Stimulated activated CD8-positive, alpha-beta memory T cell treated with anti-CD3 and anti-CD28 coated beads, Interleukin-12 subunit alpha, Interleukin-12 subunit beta, amount 100 ng/mL, for 4 hours (primary cell): ENCODE measurements around the gene CARMIL1.
A peak's percentile ranks its signal among the peaks of the same experiment; 100 is the strongest.

ENCODE experiments used
- DNase-seq: peaks from one replicate; pipeline ENCODE4 v3.0.0-alpha.2; 2020; ENCODE audit warnings: low read depth

CARMIL1 gene

DNA sequence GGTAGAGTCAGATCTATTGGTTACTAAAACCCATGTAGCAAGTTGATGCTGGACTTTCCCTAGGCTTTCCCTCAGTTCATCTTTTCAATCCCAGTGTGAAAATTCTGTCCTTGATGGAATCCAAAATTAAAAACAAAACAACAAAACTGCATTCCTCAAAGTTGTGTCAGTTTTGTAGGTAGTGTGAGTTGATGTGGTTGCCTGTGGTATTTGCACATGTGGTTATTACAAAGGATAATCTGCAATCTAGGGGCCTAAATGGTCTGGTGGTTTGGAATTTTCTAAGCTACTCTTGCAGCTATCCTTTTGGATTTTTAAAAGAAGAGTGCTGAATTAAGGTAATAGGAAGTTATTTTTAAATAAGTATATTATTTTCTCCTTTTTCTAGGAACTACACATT, 240.7 kb downstream of the CARMIL1 start:
- DNase-seq = no peak

GRCh38 chr6:25524542-25524941, 245.4 kb downstream of the CARMIL1 start:
- DNase-seq = no peak

- DNase-seq = no peak
Measured at GRCh38 chr6:25525078-25525477, 245.9 kb downstream of the CARMIL1 start.

GRCh38 chr6:25534942-25535631, 255.9 kb downstream of the CARMIL1 start:
- no peak for DNase-seq

DNA sequence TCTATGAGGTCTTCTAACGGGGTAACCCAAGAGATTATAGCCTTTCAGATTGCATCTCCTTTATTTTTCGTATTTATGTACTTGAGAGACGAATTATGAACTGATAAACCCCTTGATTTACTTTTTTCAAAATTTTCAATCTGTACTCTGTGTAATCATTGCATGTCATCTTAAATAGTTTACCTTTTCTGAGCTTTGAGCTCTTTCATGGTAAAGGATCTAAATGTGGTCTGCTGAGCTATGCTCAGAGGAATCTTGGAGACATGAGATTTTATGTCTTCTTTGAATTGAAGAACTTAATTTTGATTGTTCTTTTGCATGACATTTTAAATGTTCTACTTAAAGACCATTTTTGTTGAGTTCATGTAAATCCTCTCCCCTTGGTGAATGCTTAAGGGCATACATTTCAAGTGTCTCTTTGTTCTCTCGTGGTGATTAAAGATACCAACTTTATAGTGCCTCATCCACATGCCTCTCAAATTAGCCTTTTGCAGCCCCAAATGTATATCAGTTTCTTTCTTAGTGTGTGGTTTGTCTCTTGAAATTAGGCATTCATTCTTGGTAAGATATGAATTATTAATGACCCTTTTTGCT, 256.6 kb downstream of the CARMIL1 start:
- DNase-seq = no peak

GRCh38 chr6:25536781-25537180, 257.6 kb downstream of the CARMIL1 start:
- DNase-seq = no peak

GRCh38 chr6:25537349-25538018, 258.3 kb downstream of the CARMIL1 start:
- DNase-seq = no peak

- no peak for DNase-seq
Measured at GRCh38 chr6:25541228-25541627, 262.1 kb downstream of the CARMIL1 start.

GRCh38 chr6:25542984-25543910, 264.1 kb downstream of the CARMIL1 start:
- no peak for DNase-seq

GRCh38 chr6:25544833-25545232, 265.7 kb downstream of the CARMIL1 start:
- DNase-seq = no peak

DNA sequence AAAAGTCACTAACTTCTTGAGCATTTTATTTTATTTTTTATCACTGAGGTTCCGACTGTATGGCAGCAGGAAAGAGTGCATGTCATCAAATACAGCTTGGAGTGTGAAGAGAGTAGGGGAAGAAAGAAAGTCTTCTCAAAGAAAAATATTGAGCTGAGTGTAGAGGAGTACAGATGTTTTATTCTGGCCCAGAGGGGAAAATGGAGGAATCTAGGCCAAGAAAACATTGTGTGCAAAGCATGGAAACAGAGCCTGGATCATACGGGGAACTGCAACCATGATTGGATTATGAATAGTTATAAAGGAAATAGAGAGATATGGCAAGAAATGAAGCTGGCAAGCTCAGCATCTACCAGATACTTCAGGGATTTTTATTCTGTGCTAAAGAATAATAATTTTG, 268.6 kb downstream of the CARMIL1 start:
- no peak for DNase-seq

DNA sequence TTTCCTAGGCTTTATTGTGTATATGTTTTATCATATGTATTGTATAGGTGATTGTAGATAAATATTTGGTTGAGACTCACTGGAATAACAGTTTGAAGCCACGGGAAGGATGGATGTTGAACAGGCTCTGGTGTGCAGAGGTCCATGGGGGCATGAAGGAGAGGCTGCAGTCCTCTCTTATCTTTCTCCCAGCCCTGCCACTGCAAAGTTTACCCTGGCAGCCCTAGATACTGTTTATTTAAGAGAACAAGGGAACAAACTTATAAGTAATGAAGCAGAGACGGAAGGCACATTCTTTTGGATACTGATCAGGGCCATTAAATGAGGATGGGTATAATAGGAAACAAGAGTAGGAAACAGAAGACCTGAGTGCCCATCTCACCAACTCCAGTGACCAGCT, 269.3 kb downstream of the CARMIL1 start:
- no peak for DNase-seq

- no peak for DNase-seq
Measured at GRCh38 chr6:25550631-25551030, 271.5 kb downstream of the CARMIL1 start.

DNA sequence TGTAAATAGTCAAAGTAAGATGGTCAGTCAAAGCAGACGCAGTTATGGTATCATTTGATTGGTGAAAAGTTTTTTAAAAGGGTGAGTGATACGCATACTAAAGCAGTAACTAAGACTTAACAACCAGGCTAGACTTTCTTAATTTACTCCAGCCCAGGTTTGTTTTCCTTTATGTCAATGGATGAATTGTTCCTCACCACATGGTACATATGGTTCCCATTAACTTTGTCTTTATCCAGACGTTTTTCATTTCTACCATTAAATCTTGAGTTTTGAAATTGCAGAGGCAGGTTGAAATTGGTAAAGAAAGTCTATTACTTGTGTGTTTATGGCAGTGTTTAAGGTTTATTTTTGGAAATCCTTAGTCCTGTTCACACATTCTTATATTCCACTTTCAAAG, 274.3 kb downstream of the CARMIL1 start:
- DNase-seq = no peak

DNA sequence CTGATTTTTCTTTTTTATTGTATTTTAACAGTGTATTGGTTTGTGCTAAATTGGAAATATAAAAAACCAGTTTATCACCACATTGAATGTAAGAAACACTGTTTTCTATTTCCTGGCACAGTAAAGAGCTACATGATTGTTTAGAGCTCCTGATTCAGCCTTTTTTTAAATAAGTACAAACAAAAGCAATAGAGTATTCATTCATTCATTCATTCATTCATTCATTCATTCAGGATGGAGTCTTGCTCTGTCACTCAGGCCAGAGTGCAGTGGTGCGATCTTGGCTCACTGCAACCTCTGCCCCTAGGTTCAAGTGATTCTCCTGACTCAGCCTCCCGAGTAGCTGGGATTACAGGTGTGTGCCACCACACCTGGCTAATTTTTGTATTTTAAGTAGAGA, 276.0 kb downstream of the CARMIL1 start:
- no peak for DNase-seq

DNA sequence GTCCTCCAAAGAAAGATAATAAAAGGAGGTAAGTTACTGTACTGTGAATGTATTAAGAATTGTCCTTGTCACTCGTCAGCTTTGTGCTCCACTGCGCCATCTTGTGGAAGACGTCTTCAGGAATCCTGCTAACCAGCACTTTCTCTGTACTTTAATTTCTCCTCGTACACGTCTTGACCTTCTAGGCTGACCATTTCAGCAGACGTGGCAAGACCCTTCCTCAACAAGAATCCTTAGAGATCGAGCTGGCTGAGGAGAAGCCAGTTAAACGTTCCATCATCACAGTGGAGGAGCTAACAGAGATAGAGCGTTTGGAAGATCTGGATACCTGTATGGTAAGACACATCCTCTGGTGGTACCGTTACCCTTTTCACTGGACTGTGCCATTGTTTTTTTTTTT, 277.3 kb downstream of the CARMIL1 start:
- DNase-seq = peak; percentile 39

DNA sequence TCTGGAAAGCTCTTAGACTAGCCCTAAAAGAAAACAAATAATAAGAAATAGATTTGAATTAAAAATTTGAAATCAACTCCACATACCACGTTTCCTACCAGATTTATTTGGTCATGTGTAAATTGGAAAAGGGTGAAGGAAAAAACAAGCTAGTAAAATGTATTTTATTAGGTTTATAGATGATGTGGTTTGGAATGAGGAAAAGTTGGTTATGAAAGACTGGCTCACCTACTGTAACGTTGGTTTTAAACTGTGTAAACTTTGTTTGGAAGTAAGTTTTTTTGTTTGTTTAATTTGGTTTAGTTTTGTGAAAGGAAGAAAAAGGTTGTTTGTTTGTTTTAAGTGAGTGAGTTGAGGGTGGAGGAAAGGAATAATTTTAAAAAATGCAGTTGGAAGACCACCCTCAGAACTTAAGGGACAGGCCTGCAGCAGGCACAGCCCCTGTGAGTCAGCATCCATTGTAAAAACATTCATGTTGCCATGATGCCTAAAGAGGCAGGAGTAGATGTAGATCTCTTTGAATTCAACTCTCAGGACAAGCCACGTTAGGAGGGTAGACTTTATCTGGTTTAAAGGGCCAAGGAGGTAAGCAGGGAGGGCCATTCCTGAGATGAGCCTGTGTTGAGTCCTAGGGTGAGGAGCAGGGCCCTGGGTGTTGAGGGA, 279.1 kb downstream of the CARMIL1 start:
- DNase-seq = no peak

- DNase-seq = no peak
Measured at GRCh38 chr6:25560865-25561264, 281.7 kb downstream of the CARMIL1 start.

GRCh38 chr6:25564943-25565342, 285.8 kb downstream of the CARMIL1 start:
- DNase-seq = no peak

GRCh38 chr6:25570578-25570977, 291.4 kb downstream of the CARMIL1 start:
- DNase-seq = no peak

DNA sequence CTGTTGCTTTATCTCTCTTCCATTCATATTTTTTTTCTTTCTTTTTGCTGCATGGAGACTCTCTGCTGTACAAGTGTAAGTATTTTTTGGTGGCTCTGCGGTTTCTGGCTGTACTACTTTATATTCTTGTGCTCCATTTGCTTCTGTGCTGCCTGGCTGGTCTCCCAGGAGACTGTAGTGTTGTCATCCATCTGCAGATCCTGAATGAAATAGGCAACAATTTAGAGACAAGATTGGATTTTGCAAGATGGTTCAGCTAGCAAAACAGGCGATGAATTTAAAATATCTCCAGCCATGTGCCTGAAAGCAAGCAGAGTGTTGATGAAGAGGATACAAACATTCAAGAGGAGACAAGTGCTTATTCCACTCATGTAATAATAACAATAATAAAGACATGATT, 297.7 kb downstream of the CARMIL1 start:
- DNase-seq = no peak

DNA sequence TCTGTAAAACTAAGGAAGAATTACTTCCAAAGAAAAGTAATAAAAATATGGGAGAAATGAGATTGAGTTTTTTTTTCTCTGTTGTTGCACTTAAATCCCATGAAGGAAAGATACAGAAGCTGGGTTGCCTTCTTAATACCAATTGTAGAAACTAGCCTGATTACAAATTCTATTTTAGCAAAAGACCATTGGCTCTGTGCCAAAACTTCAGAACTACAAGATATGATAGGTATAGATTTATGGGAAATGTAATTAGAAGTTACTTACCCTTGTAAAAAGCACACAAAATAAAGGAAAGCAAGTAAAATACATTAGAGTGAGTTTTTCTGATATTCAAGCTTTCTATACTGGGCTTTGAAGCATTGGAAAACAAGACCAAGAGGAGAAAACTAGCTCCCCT, 299.4 kb downstream of the CARMIL1 start:
- no peak for DNase-seq
